Effector CD8-positive, alpha-beta T cell (primary cell): ENCODE data around the gene SKAP1.

ENCODE experiments used
- DNase-seq: peaks from one replicate; lab custom pipeline; 2025; lab: John Stamatoyannopoulos, UW

Gene SKAP1

DNA sequence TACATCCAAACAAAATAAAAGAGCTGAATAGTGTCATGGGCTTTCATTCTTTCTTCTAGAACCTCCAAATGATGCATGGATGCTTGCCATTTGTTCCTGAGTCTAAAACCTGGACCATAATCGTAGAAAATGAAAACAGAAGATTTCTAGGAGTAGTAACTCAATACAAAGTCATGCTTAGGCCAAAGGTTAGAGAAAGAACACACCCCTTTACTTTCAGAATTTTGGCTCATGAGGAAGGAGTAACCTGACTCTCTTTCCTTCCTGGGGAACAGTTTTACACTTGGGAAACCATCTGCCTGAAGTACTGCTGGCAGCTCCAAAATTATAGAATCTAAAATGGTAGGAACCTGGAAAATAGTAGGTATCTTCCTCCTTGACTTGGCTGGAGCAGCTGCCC, 185.2 kb downstream of the SKAP1 start:
- DNase-seq, result no peak

GRCh38 chr17:48244121-48244711, 185.8 kb downstream of the SKAP1 start:
- DNase-seq, result no peak

DNA sequence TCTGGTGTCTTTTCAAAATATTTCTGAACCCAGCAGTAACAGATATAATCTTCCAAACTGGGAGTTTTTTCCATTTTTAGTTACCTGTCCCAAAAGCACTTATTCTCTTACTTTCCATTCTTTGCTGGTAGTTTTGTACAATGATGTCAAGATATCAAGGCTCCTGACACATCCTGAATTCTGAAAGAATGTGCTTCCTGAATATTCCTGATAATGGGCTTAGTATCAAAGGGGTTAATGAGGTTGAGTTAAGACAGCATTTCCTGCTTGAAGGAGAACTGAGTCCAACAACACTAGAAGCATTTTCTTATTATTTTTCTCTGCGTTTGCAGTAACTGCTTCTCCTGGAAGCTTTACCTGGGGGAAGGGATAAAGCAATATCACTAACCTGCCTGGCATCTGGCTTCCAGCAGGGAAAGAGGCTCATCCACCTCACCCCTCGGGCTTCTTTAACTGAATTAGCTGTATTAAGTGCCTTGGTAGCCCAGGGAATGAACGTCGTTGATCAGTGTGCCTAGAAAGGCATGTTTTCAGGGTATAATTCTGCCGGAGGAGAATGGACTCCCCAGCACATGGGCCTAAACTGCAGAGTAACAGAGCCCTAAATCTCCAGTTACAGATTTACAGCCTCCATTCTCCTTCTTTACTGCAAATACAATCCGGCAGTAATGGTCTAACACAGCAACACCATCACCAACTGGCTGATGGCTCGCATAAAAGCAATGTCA, 188.1 kb downstream of the SKAP1 start:
- no peak for DNase-seq

GRCh38 chr17:48241131-48241591, 188.9 kb downstream of the SKAP1 start:
- DNase-seq, result no peak

DNA sequence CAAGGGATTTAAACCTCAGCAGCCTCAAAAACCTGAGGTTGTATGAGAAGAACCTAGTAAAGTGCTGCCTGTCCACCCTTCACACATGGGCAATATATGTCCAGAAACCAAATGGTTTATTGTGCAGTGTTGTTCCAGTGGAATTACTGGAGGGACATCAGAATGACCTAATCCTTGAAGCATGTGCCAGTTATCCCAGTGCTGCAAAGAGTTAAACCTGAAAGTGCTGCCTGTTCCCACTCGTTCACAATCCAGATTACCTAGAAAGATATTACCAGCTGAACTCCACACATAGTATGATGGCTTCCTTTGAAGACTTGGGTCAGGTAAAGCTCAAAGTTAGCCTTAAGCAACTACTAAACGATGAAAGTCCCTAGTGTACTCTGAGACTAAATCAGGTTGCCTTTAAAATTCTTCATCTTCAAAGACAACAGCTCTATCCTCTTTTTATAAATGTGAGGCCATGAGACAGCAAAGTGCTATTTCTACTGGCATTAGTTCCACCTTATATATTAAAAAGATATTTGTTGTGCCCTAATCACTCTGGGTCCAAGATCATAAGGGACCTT, 189.4 kb downstream of the SKAP1 start:
- DNase-seq, result no peak

DNA sequence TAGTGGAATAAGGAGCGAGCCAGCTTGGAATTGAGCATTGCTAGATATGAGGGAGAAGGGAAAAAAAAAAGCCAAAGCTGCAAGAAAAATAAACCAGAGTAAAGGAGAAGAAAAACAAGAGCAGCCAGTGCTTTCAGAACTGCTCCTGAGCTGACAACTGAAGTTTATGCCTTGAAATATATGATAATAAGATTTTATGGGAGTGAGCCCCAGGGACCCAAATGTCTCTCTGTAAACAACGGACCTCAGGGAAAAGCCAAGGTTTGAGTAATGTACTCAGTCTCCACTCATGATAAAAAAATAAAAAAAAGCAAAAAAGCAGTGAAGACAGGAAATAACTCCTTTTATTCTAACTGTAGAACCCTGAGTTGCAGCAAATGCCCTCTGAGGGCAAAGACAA, 189.9 kb downstream of the SKAP1 start:
- DNase-seq, result no peak

- no peak for DNase-seq
These were observed 190.4 kb downstream of the SKAP1 start for GRCh38 chr17:48239603-48239995.

DNA sequence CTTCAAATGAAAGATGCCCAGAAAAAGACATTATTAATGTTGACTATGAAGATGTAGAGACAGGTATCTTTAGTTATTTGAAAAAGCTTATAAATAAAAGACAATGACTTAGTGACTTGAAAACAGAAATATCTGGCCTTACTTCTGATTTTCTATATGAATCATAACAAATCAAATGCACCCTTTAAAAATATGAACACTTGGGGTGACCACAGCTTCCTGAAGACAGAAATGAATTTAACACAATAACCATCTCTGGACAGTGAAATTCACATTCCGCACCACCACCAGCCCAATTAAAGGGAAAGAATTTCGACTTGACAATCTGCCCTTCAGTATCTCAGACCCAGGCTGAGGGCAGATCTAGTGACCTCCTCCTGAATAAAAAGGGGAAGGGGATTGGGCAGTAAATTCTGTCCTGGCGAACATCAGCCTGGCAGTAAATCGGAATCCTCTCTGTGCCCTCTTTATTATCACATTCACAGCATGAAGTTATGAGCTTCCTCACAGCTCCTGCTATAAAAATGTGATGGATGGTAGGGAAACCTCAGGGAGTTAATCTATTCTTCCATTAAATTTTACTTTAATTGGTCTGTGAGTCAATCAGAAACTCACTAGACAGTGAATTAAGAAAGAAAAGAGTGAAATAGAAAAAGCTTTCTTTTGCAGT, 190.9 kb downstream of the SKAP1 start:
- DNase-seq, result no peak

DNA sequence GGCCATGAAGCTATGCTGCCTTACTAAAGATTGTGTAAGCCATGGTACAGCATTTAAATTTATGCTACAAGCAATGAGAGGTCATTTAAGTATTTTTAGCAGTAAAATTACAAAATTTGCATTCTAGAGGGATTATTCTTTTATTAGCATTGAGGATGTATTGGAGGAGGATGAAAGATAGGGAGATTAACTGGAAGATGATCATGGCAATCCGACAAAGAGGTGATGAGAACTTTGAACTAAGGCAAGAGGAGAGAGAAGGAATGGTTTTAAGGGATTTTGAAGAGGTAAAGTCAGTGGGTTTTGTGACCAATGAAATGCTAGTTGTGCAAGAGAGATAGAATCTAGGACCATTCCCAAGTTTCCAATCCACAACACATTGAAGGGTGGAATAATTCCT, 192.6 kb downstream of the SKAP1 start:
- DNase-seq, result no peak

GRCh38 chr17:48236681-48237134, 193.3 kb downstream of the SKAP1 start:
- DNase-seq, result no peak

GRCh38 chr17:48234922-48235321, 195.1 kb downstream of the SKAP1 start:
- DNase-seq, result no peak

- DNase-seq, result no peak
These were observed 197.7 kb downstream of the SKAP1 start for GRCh38 chr17:48231995-48232959.

DNA sequence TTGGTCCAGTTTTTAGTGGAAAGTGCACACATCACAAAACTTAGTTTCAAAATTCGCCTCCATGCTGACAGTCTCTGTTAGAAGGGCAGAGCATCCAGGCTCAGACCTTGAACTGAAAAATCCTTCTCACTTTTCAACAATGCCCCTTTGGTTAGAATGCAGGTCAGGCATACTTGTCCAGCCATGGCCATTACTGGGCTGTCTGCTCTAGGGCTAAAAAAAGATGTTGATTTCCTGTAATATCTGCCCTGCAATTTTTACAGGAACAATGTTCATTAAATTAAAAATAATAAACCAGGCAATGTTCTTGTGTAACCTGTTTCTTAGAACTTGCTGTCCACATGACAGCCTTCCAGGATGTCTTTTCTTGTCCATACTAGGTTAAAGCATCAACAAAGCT, 200.1 kb downstream of the SKAP1 start:
- DNase-seq, result no peak

- DNase-seq, result no peak
These were observed 201.3 kb downstream of the SKAP1 start for GRCh38 chr17:48228720-48229119.

DNA sequence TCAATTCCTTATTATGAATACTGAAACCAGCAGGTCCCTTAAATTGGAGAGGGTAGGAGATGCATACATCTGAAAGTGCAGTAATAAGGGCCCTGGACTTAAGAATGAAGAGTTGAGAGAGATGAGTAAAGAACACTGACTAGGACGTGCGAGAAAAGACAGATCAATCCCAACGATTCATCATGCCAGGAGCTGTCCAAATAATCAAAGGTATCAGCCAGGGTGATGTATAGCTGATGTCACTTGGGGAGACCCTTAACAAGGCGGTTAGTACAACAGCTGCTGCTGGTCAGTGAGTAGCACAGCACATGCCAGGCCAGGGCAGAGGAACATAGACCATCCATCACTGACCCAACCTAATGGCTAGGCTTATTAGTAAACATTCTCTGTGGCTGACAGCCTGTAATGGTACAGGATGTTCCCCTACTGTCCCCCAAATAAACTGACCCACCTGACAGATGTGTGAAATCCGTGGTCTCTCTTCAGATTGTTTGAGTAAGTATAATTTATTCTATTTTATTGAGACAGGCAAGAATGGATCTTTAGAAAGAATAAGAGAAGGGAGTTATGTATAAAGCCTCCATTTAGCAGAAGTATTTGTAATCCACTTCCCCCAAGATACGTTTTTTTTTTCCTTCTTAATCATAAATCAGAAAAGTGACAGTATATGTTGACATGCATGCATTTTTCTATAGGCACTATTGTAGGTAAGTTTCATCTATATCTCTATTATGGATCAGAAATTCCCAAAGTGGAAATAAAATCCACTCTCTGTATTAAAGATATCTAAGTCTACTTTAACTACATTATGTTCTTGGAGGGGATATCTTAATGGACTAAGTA, 204.1 kb downstream of the SKAP1 start:
- no peak for DNase-seq

GRCh38 chr17:48223945-48224344, 206.1 kb downstream of the SKAP1 start:
- DNase-seq, result no peak

DNA sequence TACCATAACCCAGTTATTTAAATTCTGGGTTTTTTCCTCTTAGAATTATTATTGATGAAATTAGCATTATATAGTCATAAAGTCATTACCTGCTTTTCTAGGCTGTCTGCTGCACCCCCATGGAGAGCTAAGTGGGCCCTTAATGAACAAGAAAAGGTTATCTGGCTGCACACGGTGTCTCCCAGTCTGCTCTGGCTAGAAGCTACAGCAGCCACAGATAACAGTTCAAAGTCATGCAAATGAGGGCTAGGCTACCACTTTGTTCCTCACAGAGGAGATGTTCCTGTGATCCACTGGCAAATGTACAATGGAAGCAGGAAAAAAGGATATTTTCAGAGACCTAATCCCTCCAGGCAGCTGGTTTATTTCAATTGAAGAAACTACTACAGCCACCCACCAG, 210.4 kb downstream of the SKAP1 start:
- DNase-seq, result no peak

- no peak for DNase-seq
These were observed 214.4 kb downstream of the SKAP1 start for GRCh38 chr17:48215583-48216139.

GRCh38 chr17:48213797-48214196, 216.2 kb downstream of the SKAP1 start:
- DNase-seq, result no peak

- DNase-seq, result no peak
These were observed 218.2 kb downstream of the SKAP1 start for GRCh38 chr17:48211787-48212186.
